NCI-H2196 treated with DMSO at 0.1 percent for 48 hours (cell line): ENCODE measurements around the gene SMARCB1.

Experiments
- DNase-seq: peaks from one replicate; lab custom pipeline; 2025; ENCODE audit not compliant: unreplicated experiment; lab: John Stamatoyannopoulos, UW

The SMARCB1 gene

GRCh38 chr22:23878219-23878618, 91.5 kb downstream of the SMARCB1 start:
- no peak for DNase-seq

DNA sequence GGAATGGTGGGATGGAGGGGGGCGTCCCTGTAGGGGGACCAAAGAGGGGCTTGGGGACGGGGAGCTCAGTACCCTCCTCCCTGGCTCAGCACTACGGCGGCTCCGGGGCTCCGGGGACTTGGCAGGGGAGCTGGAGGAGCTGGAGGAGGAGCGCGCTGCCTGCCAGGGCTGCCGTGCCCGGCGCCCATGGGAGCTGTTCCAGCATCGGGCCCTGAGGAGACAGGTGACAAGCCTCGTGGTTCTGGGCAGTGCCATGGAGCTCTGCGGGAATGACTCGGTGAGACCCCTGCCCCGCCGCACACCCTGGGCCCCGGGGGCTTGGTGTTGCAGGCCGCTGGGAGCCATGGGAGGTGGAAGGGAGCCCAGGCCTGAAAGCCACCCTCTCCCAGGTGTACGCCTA, 95.6 kb downstream of the SMARCB1 start:
- no peak for DNase-seq

DNA sequence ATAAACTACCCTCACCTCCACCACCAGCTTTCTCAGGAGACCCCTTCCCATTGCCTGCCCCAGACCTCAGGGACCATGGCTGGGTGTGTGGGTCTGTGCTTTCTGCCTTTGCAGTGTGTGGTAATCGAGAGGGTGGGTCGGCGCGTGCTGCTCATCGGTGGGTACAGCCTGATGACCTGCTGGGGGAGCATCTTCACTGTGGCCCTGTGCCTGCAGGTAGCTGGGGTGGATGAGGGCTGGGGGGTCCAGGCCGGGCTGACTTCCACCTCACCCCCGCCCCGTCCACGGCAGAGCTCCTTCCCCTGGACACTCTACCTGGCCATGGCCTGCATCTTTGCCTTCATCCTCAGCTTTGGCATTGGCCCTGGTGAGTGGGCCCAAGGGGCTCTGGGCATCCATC, 96.9 kb downstream of the SMARCB1 start:
- no peak for DNase-seq

GRCh38 chr22:23884140-23884539, 97.4 kb downstream of the SMARCB1 start:
- DNase-seq, result no peak
